H9 (cell line): ENCODE data around the gene HDAC7. TPM values are rescaled to one million over a fixed set of nuclear protein-coding genes. Genes with fewer than 3 reads are reported as not detected.

ENCODE experiments used
- DNase-seq: peaks from one replicate; pipeline ENCODE4 v3.0.0-alpha.2; 2017
- H2AFZ ChIP-seq: one replicate; pipeline ENCODE4 v1.6.1; 2013; ENCODE audit warnings: mild to moderate bottlenecking, low read length, control low read depth, moderate library complexity
- H2AK5ac ChIP-seq: 2 replicates; pipeline ENCODE4 v1.6.1; 2013; ENCODE audit warnings: low read length, control low read depth, mixed read lengths; ENCODE audit not compliant: insufficient read length
- H2BK120ac ChIP-seq: one replicate; pipeline ENCODE4 v1.6.1; 2013; ENCODE audit warnings: low read depth, mild to moderate bottlenecking, low read length, control low read depth, inconsistent platforms; ENCODE audit not compliant: poor library complexity, severe bottlenecking
- H2BK12ac ChIP-seq: 2 replicates; pipeline ENCODE4 v1.6.1; 2013; ENCODE audit warnings: low read length, control low read depth, mixed read lengths, low read depth; ENCODE audit not compliant: insufficient read length
- H2BK15ac ChIP-seq: 2 replicates; pipeline ENCODE4 v1.6.1; 2013; ENCODE audit warnings: low read depth, low read length, control low read depth
- H2BK20ac ChIP-seq: one replicate; pipeline ENCODE4 v1.6.1; 2013; ENCODE audit warnings: low read depth, mild to moderate bottlenecking, low read length, control low read depth, inconsistent platforms; ENCODE audit not compliant: poor library complexity, severe bottlenecking
- H2BK5ac ChIP-seq: 2 replicates; pipeline ENCODE4 v1.6.1; 2013; ENCODE audit warnings: low read length, control low read depth, mixed read lengths; ENCODE audit not compliant: insufficient read length
- H3K14ac ChIP-seq: 2 replicates; pipeline ENCODE4 v1.6.1; 2013; ENCODE audit warnings: low read length, control low read depth; ENCODE audit not compliant: insufficient read depth
- H3K18ac ChIP-seq: 2 replicates; pipeline ENCODE4 v1.6.1; 2013; ENCODE audit warnings: low read depth, mild to moderate bottlenecking, mixed read lengths, low read length, control low read depth; ENCODE audit not compliant: insufficient read length
- H3K23ac ChIP-seq: 2 replicates; pipeline ENCODE4 v1.6.1; 2013; ENCODE audit warnings: low read length, control low read depth, mixed read lengths, low read depth; ENCODE audit not compliant: insufficient read length
- H3K23me2 ChIP-seq: 2 replicates; pipeline ENCODE4 v1.6.1; 2013; ENCODE audit warnings: low read depth, mild to moderate bottlenecking, mixed read lengths, low read length, control low read depth; ENCODE audit not compliant: insufficient read length, poor library complexity, severe bottlenecking
- H3K27ac ChIP-seq: 2 replicates; pipeline ENCODE4 v1.5.1; 2013; ENCODE audit warnings: low read length, control low read depth, mixed read lengths, low read depth; ENCODE audit not compliant: insufficient read length
- H3K27me3 ChIP-seq: 2 replicates; pipeline ENCODE4 v1.6.1; 2013; ENCODE audit warnings: low read length, control low read depth, inconsistent platforms; ENCODE audit not compliant: insufficient read depth
- H3K4ac ChIP-seq: 2 replicates; pipeline ENCODE4 v1.6.1; 2013; ENCODE audit warnings: low read depth, mild to moderate bottlenecking, control low read depth, inconsistent platforms, low read length, moderate library complexity
- H3K4me1 ChIP-seq: 2 replicates; pipeline ENCODE4 v1.6.1; 2013; ENCODE audit warnings: low read length, control low read depth, inconsistent platforms; ENCODE audit not compliant: insufficient read depth
- H3K4me2 ChIP-seq: 2 replicates; pipeline ENCODE4 v1.6.1; 2013; ENCODE audit warnings: low read length, control low read depth, mixed read lengths; ENCODE audit not compliant: insufficient read length, insufficient read depth
- H3K56ac ChIP-seq: 2 replicates; pipeline ENCODE4 v1.6.1; 2013; ENCODE audit warnings: low read depth, mild to moderate bottlenecking, mixed read lengths, low read length, control low read depth; ENCODE audit not compliant: insufficient read length
- H3K79me1 ChIP-seq: 2 replicates; pipeline ENCODE4 v1.6.1; 2013; ENCODE audit warnings: low read depth, mild to moderate bottlenecking, moderate library complexity, low read length, control low read depth, inconsistent platforms; ENCODE audit not compliant: insufficient read depth, poor library complexity, severe bottlenecking
- H3K79me2 ChIP-seq: 2 replicates; pipeline ENCODE4 v1.6.1; 2013; ENCODE audit warnings: low read length, control low read depth, inconsistent platforms; ENCODE audit not compliant: insufficient read depth
- H3K9ac ChIP-seq: 2 replicates; pipeline ENCODE4 v1.6.1; 2013; ENCODE audit warnings: low read length, control low read depth, mixed read lengths; ENCODE audit not compliant: insufficient read length; ENCODE audit errors: extremely low read depth
- H3K9me3 ChIP-seq: one replicate; pipeline ENCODE4 v1.6.1; 2013; ENCODE audit warnings: low read depth, low read length, inconsistent platforms; ENCODE audit not compliant: control insufficient read depth
- H3T11ph ChIP-seq: one replicate; pipeline ENCODE4 v1.6.1; 2013; ENCODE audit warnings: mild to moderate bottlenecking, low read length, control low read depth, inconsistent platforms
- H4K20me1 ChIP-seq: one replicate; pipeline ENCODE4 v1.6.1; 2013; ENCODE audit not compliant: control insufficient read depth, insufficient read length, insufficient read depth
- H4K5ac ChIP-seq: 2 replicates; pipeline ENCODE4 v1.6.1; 2013; ENCODE audit warnings: low read depth, mild to moderate bottlenecking, mixed read lengths, low read length, control low read depth; ENCODE audit not compliant: insufficient read length
- H4K8ac ChIP-seq: replicated peaks from 2 replicates; pipeline ENCODE4 v1.6.1; 2013; ENCODE audit warnings: low read length, control low read depth, mixed read lengths, low read depth; ENCODE audit not compliant: insufficient read length
- H4K91ac ChIP-seq: 2 replicates; pipeline ENCODE4 v1.6.1; 2013; ENCODE audit warnings: low read depth, mild to moderate bottlenecking, moderate library complexity, mixed read lengths, low read length, control low read depth; ENCODE audit not compliant: insufficient read length
- H3K27ac Mint-ChIP-seq, 3 experiments: 2 replicates in 2 of 3; 3 replicates in 1 of 3; pipeline ENCODE4 v1.8.0; 2020 to 2021; ENCODE audit warnings: mixed read lengths in 3 of 3, mild to moderate bottlenecking in 1 of 3, moderate library complexity in 1 of 3
- H3K27me3 Mint-ChIP-seq: 2 replicates; pipeline ENCODE4 v1.8.0; 2021; ENCODE audit warnings: low read depth, mild to moderate bottlenecking, moderate library complexity, mixed read lengths
- H3K36me3 Mint-ChIP-seq, 3 experiments: 2 replicates in 2 of 3; 3 replicates in 1 of 3; pipeline ENCODE4 v1.8.0; 2020 to 2021; ENCODE audit warnings: low read depth in 3 of 3, mixed read lengths in 3 of 3; ENCODE audit not compliant: insufficient read depth in 1 of 3
- H3K4me1 Mint-ChIP-seq, 2 experiments: 2 replicates each; pipeline ENCODE4 v1.8.0; 2020; ENCODE audit warnings: mixed read lengths in 2 of 2
- H3K4me3 Mint-ChIP-seq, 2 experiments: 2 replicates in 1 of 2; 3 replicates in 1 of 2; pipeline ENCODE4 v1.8.0; 2020 to 2021; ENCODE audit warnings: mild to moderate bottlenecking in 2 of 2, mixed read lengths in 2 of 2, moderate library complexity in 1 of 2
- H3K9me3 Mint-ChIP-seq, 2 experiments: 2 replicates in 1 of 2; 3 replicates in 1 of 2; pipeline ENCODE4 v1.8.0; 2020; ENCODE audit warnings: mild to moderate bottlenecking in 2 of 2, mixed read lengths in 2 of 2, moderate library complexity in 1 of 2
- CTCF ChIP-seq: fragments of 200-600 bp; sonication (generic); conservative IDR thresholded peaks from 3 replicates; pipeline ENCODE4 v1.8.0; 2021; ENCODE audit warnings: antibody characterized with exemption, mild to moderate bottlenecking
- WGBS: extraction: QIAGEN DNeasy Blood & Tissue Kit; methylation state at CpG from one replicate; pipeline ENCODE4 v1.1.7; 2013; ENCODE audit warnings: missing lambda C conversion rate, low lambda C conversion rate, mixed read lengths; ENCODE audit not compliant: insufficient read length; ENCODE audit errors: extremely low coverage; 5-methylcytosine and 5-hydroxymethylcytosine counted together
- total RNA-seq: library from RNA; stranded (reverse); gene quantifications from 2 replicates; pipeline ENCODE4 v1.2.1, GENCODE V29; 2021

HDAC7 gene
- total RNA-seq, 1 experiment from 2014 or later = 72.1 TPM

GRCh38 chr12:47820631-47821345 is 1.1 kb upstream of the HDAC7 start:
- no peak overlapping the region for H4K8ac ChIP-seq
- H3K4me2 ChIP-seq = peak overlapping the region; percentile 69
- no peak for TF ChIP-seq CTCF
- peak overlapping the region; percentile 93 for H3K14ac ChIP-seq
- no peaks in the 10 kb centered on the region for H3K27me3 ChIP-seq
- H2BK12ac ChIP-seq = peak overlapping the region; percentile 31
- H2BK5ac ChIP-seq = no peak overlapping the region
- no peak overlapping the region for H3T11ph ChIP-seq
- no peaks in the 10 kb centered on the region for H4K20me1 ChIP-seq
- peak; percentile 90 for DNase-seq
- Mint-ChIP-seq H3K27me3 (peaks cover 12% of the 10 kb centered on the region), H3K4me3 (peak overlapping the region; percentile 87 to 93), H3K36me3 (peaks cover 0 to 5% (median 0%) of the 10 kb centered on the region in 3 experiments; a peak in 2 of 7 replicates), H3K9me3 (no peaks in the 10 kb centered on the region), H3K27ac (peak overlapping the region; percentile 89 to 99 (median 99)), H3K4me1 (peaks cover 56 to 59% of the 10 kb centered on the region in 2 experiments)
- H3K79me2 ChIP-seq = peaks cover 17% of the 10 kb centered on the region; the same call in 1 of the 2 replicates
- H4K91ac ChIP-seq = no peak overlapping the region
- H2BK20ac ChIP-seq = peak overlapping the region; percentile 33
- H2AK5ac ChIP-seq = no peak overlapping the region
- H3K23me2 ChIP-seq = peaks cover 7% of the 10 kb centered on the region
- H3K79me1 ChIP-seq = no peaks in the 10 kb centered on the region
- peak overlapping the region; percentile 29 for H3K27ac ChIP-seq
- H4K5ac ChIP-seq = peak overlapping the region; percentile 47
- H3K9ac ChIP-seq = peak overlapping the region; percentile 37
- H3K56ac ChIP-seq = no peak overlapping the region
- no peak overlapping the region for H2BK15ac ChIP-seq
- no peaks in the 10 kb centered on the region for H3K9me3 ChIP-seq
- H3K23ac ChIP-seq = no peak overlapping the region
- peaks cover 19% of the 10 kb centered on the region; the same call in 1 of the 2 replicates for H3K4me1 ChIP-seq
- WGBS = no CpG with 5 or more reads among the region's 17 CpGs
- H2BK120ac ChIP-seq = no peak overlapping the region
- no peak overlapping the region for H2AFZ ChIP-seq
- peak overlapping the region; percentile 86 for H3K18ac ChIP-seq
- no peak overlapping the region for H3K4ac ChIP-seq
